Measurements from ENCODE around the gene BRAF. TPM values are rescaled to one million over a fixed set of nuclear protein-coding genes. Genes with fewer than 3 reads are reported as not detected.
"Not testable (repeated sequence)": the region's sequence is repeated elsewhere in the genome, so short reads cannot be mapped to it uniquely, and the experiment has no call there.

The BRAF gene
- polyA plus RNA-seq, 4 donors = 1.6 to 27.2 (median 4.3) TPM

DNA sequence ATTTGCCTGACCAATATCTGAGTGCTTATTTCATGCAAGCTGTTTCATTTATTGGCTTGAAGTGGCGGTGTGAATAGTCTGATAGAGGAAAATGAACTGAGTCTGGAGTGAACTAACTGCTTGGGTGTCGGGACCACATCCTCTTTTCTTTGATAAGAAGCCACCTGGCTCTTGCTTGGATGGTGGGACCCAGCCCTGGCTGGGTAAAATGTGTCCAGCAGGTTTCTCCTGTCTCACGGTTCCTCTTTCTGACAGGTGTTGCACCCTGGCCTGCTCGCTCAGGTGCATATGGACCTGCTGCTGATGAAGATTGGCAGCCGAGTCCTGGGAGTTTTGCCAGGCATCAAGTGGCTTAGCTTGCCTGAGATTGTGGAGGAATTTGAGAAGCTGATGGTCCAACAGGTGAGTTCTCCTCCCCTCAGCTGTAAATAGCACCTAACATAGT is 250.4 kb downstream of the BRAF start:
- Histone ChIP-seq H3K27ac (ENCODE audit: low read depth in 1 of 3, low read length in 2 of 3) (peak overlapping the region in 1 of 3 donors; percentile 24), H3K4me3 (ENCODE audit: low read depth in 1 of 3, low read length in 3 of 3) (no peak overlapping the region), H3K27me3 (ENCODE audit: control insufficient read depth in 3 of 3, insufficient read depth in 3 of 3, low read length in 3 of 3) (no peaks in the 10 kb centered on the region), H3K36me3 (ENCODE audit: control insufficient read depth in 3 of 3, insufficient read depth in 2 of 3, low read depth in 1 of 3, low read length in 3 of 3) (peaks cover 0 to 21% (median 0%) of the 10 kb centered on the region in 3 donors), H3K9me3 (ENCODE audit: control insufficient read depth in 2 of 2, insufficient read depth in 1 of 2, low read depth in 1 of 2, low read length in 1 of 2) (no peaks in the 10 kb centered on the region), H3K4me1 (ENCODE audit: control insufficient read depth in 3 of 3, insufficient read depth in 2 of 3, low read depth in 1 of 3, low read length in 2 of 3) (peaks cover 0 to 5% (median 0%) of the 10 kb centered on the region in 3 donors)
- DNase-seq (peak in 1 of 2 donors; percentile 49), FAIRE-seq (no peak)
- 26 to 65% (median 33%) methylated on average over 5 of the region's 5 CpGs for WGBS, 3 donors

DNA sequence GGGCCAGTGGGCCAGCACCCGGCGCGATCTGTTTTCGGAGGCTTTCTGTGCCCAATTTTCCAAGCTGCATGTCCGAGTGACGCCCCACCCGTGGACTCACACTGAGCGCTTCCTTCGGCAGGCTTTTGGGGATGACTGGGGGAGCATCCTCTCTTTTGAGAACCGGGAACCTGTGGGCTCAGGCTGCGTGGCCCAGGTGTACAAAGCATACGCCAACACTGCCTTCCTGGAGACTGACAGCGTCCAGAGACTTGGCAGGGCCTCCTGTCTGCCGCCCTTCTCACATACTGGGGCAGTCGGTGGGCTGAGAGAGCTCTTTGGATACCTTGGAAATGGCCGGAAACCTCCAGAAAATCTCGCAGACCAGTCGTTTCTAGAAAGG is 251.0 kb downstream of the BRAF start:
- Histone ChIP-seq H3K36me3 (ENCODE audit: control insufficient read depth in 3 of 3, insufficient read depth in 2 of 3, low read depth in 1 of 3, low read length in 3 of 3) (peaks cover 0 to 15% (median 0%) of the 10 kb centered on the region in 3 donors), H3K4me3 (ENCODE audit: low read depth in 1 of 3, low read length in 3 of 3) (peak overlapping the region; percentile 53 to 88 (median 66)), H3K27ac (ENCODE audit: low read depth in 1 of 3, low read length in 2 of 3) (peak overlapping the region in 2 of 3 donors; percentile 14 to 77), H3K4me1 (ENCODE audit: control insufficient read depth in 3 of 3, insufficient read depth in 2 of 3, low read depth in 1 of 3, low read length in 2 of 3) (peaks cover 0 to 5% (median 0%) of the 10 kb centered on the region in 3 donors), H3K9me3 (ENCODE audit: control insufficient read depth in 2 of 2, insufficient read depth in 1 of 2, low read depth in 1 of 2, low read length in 1 of 2) (no peaks in the 10 kb centered on the region), H3K27me3 (ENCODE audit: control insufficient read depth in 3 of 3, insufficient read depth in 3 of 3, low read length in 3 of 3) (no peaks in the 10 kb centered on the region)
- FAIRE-seq = no peak
- no peak for DNase-seq
- 14 to 39% (median 27%) methylated on average over 18 of the region's 18 CpGs for WGBS, 3 donors

DNA sequence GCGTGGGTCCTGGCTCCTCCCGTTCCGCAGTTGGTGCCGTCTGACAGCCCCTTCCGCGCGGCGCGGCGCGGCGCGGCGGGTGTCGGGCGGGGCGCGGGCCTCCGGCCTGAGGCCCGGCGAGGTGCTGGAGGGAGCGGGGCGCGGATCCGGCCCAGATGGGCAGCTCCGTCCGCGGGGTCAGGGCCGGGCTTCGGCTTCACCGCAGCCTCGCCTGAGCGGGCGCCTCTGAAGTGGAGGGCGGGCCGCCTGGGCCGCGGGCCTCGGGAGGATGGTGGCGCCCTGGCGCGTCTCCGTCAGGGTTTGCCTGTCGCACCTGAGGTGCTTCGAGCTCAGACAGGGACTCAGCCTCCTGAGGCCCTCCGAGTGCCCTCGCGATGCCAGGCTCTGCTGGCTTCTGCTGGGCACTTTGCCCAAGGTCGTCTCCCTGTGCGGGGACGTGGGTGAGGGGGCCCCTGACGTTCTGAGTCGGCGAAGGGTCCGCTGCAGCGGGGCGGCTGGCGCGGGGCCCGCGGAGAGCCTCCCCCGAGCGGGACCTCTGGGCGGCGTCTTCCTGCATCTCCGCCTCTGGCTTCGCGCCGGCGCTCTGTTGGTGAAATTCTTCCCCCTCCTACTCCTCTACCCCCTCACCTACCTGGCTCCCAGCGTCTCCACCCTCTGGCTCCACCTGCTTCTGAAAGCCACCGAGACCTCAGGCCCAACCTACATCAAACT is 251.5 kb downstream of the BRAF start:
- WGBS, 3 donors = 0% methylated on average over 47 to 72 of the region's 72 CpGs
- Histone ChIP-seq H3K4me1 (ENCODE audit: control insufficient read depth in 3 of 3, insufficient read depth in 2 of 3, low read depth in 1 of 3, low read length in 2 of 3) (peaks cover 0 to 5% (median 0%) of the 10 kb centered on the region in 3 donors), H3K4me3 (ENCODE audit: low read depth in 1 of 3, low read length in 3 of 3) (peak overlapping the region; percentile 53 to 88 (median 66)), H3K36me3 (ENCODE audit: control insufficient read depth in 3 of 3, insufficient read depth in 2 of 3, low read depth in 1 of 3, low read length in 3 of 3) (peaks cover 0 to 9% (median 0%) of the 10 kb centered on the region in 3 donors), H3K27me3 (ENCODE audit: control insufficient read depth in 3 of 3, insufficient read depth in 3 of 3, low read length in 3 of 3) (no peaks in the 10 kb centered on the region), H3K27ac (ENCODE audit: low read depth in 1 of 3, low read length in 2 of 3) (peak overlapping the region; percentile 46 to 77 (median 68)), H3K9me3 (ENCODE audit: control insufficient read depth in 2 of 2, insufficient read depth in 1 of 2, low read depth in 1 of 2, low read length in 1 of 2) (no peaks in the 10 kb centered on the region)
- FAIRE-seq (no peak), DNase-seq (peak; percentile 62 to 87)

DNA sequence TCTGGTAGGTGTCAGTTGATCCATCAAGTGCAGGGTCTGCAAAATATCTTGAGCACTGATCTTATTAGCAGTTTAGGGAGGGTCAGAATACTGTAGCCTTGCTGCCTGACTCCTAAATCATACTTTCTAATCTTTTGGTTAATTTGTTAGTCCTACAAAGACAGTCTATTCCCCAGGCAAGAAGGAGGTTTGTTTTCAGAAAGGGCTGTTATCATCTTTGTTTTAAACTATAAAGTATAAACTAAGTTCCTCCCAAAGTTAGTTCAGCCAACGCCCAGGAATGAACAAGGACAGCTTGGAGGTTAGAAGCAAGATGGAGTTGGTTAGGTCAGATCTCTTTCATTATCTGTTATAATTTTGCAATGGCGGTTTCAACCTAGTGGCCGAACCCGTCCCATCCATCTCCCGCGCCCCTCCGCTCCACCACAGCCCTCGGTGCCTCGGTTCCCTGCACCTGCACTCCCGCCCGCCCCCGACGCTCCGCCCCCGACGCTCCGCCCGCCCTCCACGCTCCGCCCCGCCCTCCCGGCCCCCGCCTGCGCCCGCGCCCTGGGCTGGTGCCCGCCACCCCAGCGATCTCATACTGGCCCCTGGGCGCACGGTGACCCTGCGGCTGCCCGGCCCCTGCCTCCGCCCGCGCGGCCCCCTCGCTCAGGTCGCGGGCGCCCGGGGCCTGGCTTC is 252.2 kb downstream of the BRAF start, which contains the start of gene ADCK2:
Gene ADCK2, plus strand, starts transcription at position 564 of the 681 bp plus-strand sequence. CDS start 386 bp downstream, outside the sequence.
- Histone ChIP-seq H3K27ac (ENCODE audit: low read depth in 1 of 3, low read length in 2 of 3) (peak within 1 kb of the TSS; percentile 46 to 77 (median 68)), H3K27me3 (ENCODE audit: control insufficient read depth in 3 of 3, insufficient read depth in 3 of 3, low read length in 3 of 3) (no peaks in the 10 kb centered on the region), H3K4me3 (ENCODE audit: low read depth in 1 of 3, low read length in 3 of 3) (peak within 1 kb of the TSS; percentile 53 to 88 (median 66)), H3K9me3 (ENCODE audit: control insufficient read depth in 2 of 2, insufficient read depth in 1 of 2, low read depth in 1 of 2, low read length in 1 of 2) (no peaks in the 10 kb centered on the region), H3K36me3 (ENCODE audit: control insufficient read depth in 3 of 3, insufficient read depth in 2 of 3, low read depth in 1 of 3, low read length in 3 of 3) (peaks cover 0 to 4% (median 0%) of the 10 kb centered on the region in 3 donors), H3K4me1 (ENCODE audit: control insufficient read depth in 3 of 3, insufficient read depth in 2 of 3, low read depth in 1 of 3, low read length in 2 of 3) (peaks cover 0 to 5% (median 0%) of the 10 kb centered on the region in 3 donors)
- FAIRE-seq = no peak
- WGBS, 3 donors = 1 to 2% (median 1%) methylated on average over 21 to 41 of the region's 41 CpGs
- peak in 1 of 2 donors; percentile 64 for DNase-seq

DNA sequence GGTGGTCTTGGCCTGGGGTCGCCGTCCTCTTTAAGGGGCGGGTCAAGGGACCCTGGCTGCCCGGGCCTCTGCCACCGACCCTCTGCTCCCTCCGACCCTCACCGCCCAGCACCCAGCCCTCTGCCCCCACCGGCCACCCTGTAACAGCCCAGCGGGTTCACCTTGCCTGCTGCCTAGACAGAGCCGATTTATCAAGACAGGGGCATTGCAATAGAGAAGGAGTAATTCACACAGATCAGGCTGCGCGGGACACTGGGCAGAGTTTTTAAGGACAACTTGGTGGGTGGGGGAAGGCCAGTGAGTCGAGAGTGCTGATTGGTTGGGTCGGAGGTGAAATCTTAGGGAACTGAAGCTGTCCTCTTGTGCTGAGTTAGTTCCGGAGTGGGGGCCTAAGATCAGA is 252.8 kb downstream of the BRAF start:
- Histone ChIP-seq H3K36me3 (ENCODE audit: control insufficient read depth in 3 of 3, insufficient read depth in 2 of 3, low read depth in 1 of 3, low read length in 3 of 3) (peaks cover 0 to 4% (median 0%) of the 10 kb centered on the region in 3 donors), H3K4me3 (ENCODE audit: low read depth in 1 of 3, low read length in 3 of 3) (no peak overlapping the region), H3K4me1 (ENCODE audit: control insufficient read depth in 3 of 3, insufficient read depth in 2 of 3, low read depth in 1 of 3, low read length in 2 of 3) (peaks cover 0 to 5% (median 0%) of the 10 kb centered on the region in 3 donors), H3K9me3 (ENCODE audit: control insufficient read depth in 2 of 2, insufficient read depth in 1 of 2, low read depth in 1 of 2, low read length in 1 of 2) (no peaks in the 10 kb centered on the region), H3K27me3 (ENCODE audit: control insufficient read depth in 3 of 3, insufficient read depth in 3 of 3, low read length in 3 of 3) (no peaks in the 10 kb centered on the region), H3K27ac (ENCODE audit: low read depth in 1 of 3, low read length in 2 of 3) (no peak overlapping the region)
- DNase-seq (no peak), FAIRE-seq (no peak)
- 79 to 90% (median 83%) methylated on average over 15 of the region's 15 CpGs for WGBS, 3 donors

DNA sequence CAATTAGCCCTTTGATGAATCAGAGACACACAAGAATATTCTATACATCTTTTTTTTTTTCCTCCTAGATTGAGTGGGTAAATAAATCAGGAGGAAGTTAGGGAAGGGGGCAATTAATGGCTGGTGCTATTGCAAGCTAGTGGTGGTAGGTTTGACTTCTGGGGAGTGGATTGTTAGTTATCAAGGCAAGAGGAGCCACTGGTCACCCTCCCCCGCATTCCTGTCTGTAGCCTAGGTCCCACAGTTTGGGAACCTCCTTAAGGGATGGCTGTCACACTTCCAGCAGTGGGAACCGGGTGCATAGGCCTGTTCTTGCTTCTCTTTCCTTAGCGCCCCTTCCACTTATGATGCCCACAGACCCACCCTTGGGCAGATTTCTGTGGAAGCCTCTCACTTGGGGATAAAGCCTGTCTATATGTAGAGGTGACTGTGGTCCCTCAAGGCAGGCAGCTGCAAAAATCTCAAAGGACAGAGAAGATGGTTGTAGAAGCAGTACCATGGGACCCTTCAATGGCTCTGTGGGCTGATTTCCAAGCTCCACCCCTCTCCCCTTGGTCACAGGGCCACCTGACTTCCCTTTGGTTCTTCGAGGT is 254.3 kb downstream of the BRAF start:
- Histone ChIP-seq H3K27me3 (ENCODE audit: control insufficient read depth in 3 of 3, insufficient read depth in 3 of 3, low read length in 3 of 3) (no peaks in the 10 kb centered on the region), H3K27ac (ENCODE audit: low read depth in 1 of 3, low read length in 2 of 3) (no peak overlapping the region), H3K9me3 (ENCODE audit: control insufficient read depth in 2 of 2, insufficient read depth in 1 of 2, low read depth in 1 of 2, low read length in 1 of 2) (no peaks in the 10 kb centered on the region), H3K4me3 (ENCODE audit: low read depth in 1 of 3, low read length in 3 of 3) (no peak overlapping the region), H3K4me1 (ENCODE audit: control insufficient read depth in 3 of 3, insufficient read depth in 2 of 3, low read depth in 1 of 3, low read length in 2 of 3) (peaks cover 0 to 5% (median 0%) of the 10 kb centered on the region in 3 donors), H3K36me3 (ENCODE audit: control insufficient read depth in 3 of 3, insufficient read depth in 2 of 3, low read depth in 1 of 3, low read length in 3 of 3) (no peaks in the 10 kb centered on the region)
- FAIRE-seq (no peak), DNase-seq (no peak)
- 63 to 71% (median 67%) methylated on average over 4 of the region's 4 CpGs for WGBS, 3 donors

DNA sequence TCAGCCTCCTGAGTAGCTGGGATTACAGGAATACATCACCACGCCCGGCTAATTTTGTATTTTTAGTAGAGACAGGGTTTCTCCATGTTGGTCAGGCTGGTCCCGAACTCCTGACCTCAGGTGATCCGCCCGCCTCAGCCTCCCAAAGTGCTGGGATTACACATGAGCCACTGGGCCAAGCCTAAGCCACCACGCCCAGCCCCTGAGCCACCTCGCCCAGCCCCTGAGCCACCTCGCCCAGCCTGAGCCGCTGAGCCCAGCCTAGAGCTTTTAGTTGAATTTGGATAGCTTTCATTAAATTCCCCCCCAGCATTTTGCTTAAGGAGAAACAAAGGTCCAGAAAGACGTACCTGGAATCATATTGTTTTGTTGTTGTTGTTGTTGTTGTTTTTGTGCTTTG is 254.9 kb downstream of the BRAF start:
- not testable (repeated sequence) for DNase-seq; FAIRE-seq; H3K9me3 ChIP-seq (ENCODE audit: control insufficient read depth in 2 of 2, insufficient read depth in 1 of 2, low read depth in 1 of 2, low read length in 1 of 2); H3K4me1 ChIP-seq (ENCODE audit: control insufficient read depth in 3 of 3, insufficient read depth in 2 of 3, low read depth in 1 of 3, low read length in 2 of 3); H3K27me3 ChIP-seq (ENCODE audit: control insufficient read depth in 3 of 3, insufficient read depth in 3 of 3, low read length in 3 of 3); H3K4me3 ChIP-seq (ENCODE audit: low read depth in 1 of 3, low read length in 3 of 3); H3K36me3 ChIP-seq (ENCODE audit: control insufficient read depth in 3 of 3, insufficient read depth in 2 of 3, low read depth in 1 of 3, low read length in 3 of 3); H3K27ac ChIP-seq (ENCODE audit: low read depth in 1 of 3, low read length in 2 of 3)
- 66 to 84% (median 76%) methylated on average over 9 to 10 of the region's 10 CpGs for WGBS, 3 donors

DNA sequence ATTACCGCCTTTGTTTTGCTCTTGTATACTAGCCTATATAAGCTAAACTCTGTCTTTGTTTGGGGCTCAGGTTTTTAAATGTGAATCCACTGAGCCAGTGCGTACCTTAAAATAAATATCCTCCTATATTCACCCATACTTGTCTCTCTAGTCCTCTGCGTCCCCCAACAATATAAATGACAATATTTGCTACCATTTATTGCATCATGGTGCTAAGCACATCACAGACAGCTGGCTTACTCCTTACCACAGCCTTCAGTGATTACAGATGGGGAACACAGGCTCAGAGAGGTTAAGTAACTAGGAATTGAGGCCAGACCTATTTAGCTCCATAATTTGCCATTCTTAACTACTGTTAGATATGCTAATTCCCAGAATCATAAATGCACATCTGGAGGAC is 255.4 kb downstream of the BRAF start:
- DNase-seq (no peak), FAIRE-seq (no peak)
- 90 to 92% (median 91%) methylated on average over 3 of the region's 3 CpGs for WGBS, 3 donors
- no peaks in the 10 kb centered on the region for H3K36me3 ChIP-seq (ENCODE audit: control insufficient read depth in 3 of 3, insufficient read depth in 2 of 3, low read depth in 1 of 3, low read length in 3 of 3)
- no peaks in the 10 kb centered on the region for H3K9me3 ChIP-seq (ENCODE audit: control insufficient read depth in 2 of 2, insufficient read depth in 1 of 2, low read depth in 1 of 2, low read length in 1 of 2)
- H3K27me3 ChIP-seq (ENCODE audit: control insufficient read depth in 3 of 3, insufficient read depth in 3 of 3, low read length in 3 of 3) = no peaks in the 10 kb centered on the region
- peaks cover 0 to 5% (median 0%) of the 10 kb centered on the region in 3 donors for H3K4me1 ChIP-seq (ENCODE audit: control insufficient read depth in 3 of 3, insufficient read depth in 2 of 3, low read depth in 1 of 3, low read length in 2 of 3)
- no peak overlapping the region for H3K27ac ChIP-seq (ENCODE audit: low read depth in 1 of 3, low read length in 2 of 3)
- H3K4me3 ChIP-seq (ENCODE audit: low read depth in 1 of 3, low read length in 3 of 3) = no peak overlapping the region
